ENCODE data around the gene DRD1. TPM values are rescaled to one million over a fixed set of nuclear protein-coding genes. Genes with fewer than 3 reads are reported as not detected.
A peak's percentile ranks its signal among the peaks of the same experiment; 100 is the strongest.
"Not testable (repeated sequence)": the region's sequence is repeated elsewhere in the genome, so short reads cannot be mapped to it uniquely, and the experiment has no call there.

The DRD1 gene
- total RNA-seq, 1 donor from 2014 or later: 0.87 TPM

DNA sequence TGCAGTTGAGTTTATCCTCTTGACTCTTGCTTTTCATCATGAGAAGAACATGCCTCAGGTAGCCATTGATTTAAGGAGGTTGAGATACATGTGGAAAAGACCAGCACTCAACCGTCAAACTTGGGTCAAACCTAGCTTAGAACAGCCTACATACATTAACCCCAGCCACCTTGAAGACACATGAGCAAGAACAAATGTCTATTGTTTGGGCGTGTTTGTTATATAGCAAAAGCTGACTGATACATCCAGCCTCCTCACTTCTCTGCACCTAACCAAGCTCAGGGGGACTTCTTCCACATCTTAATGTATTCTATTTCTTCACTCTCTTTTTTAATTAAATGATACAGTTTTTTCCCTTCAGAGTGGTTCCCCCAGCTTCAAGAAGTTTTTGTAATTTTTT is 28.7 kb downstream of the DRD1 start:
- Mint-ChIP-seq H3K27ac (no peak overlapping the region), H3K4me1 (ENCODE audit: unreplicated experiment) (no peaks in the 10 kb centered on the region), H3K4me3 (no peak overlapping the region), H3K36me3 (no peaks in the 10 kb centered on the region), H3K9me3 (no peaks in the 10 kb centered on the region), H3K27me3 (no peaks in the 10 kb centered on the region)
- no peak for DNase-seq (ENCODE audit: extremely low spot score, unreplicated experiment)
- no peak for TF ChIP-seq CTCF (conservative IDR thresholded peaks at IDR 0.05)

DNA sequence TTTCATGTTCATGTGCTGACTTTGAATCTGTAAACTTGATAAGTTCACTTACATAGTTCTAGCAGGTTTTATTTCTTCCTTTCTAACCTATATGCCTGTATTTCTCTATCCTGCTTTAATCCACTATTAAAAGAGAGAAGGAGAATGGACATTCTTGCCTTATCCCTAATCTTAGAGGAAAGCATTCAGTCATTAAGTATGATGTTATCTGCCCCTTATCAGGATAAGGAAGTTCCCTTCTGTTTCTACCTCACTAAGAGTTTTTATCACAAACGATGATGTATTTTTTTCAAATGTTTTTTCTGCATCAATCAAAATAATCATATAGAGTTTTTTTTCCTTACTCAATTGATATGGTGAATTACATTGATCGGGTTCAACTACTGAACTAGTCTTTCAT is 33.1 kb downstream of the DRD1 start:
- DNase-seq (ENCODE audit: extremely low spot score, unreplicated experiment): no peak
- H3K27ac Mint-ChIP-seq: no peak overlapping the region
- no peak overlapping the region for H3K4me3 Mint-ChIP-seq
- H3K36me3 Mint-ChIP-seq: no peaks in the 10 kb centered on the region
- H3K9me3 Mint-ChIP-seq: no peaks in the 10 kb centered on the region
- no peaks in the 10 kb centered on the region for H3K27me3 Mint-ChIP-seq
- no peaks in the 10 kb centered on the region for H3K4me1 Mint-ChIP-seq (ENCODE audit: unreplicated experiment)
- TF ChIP-seq CTCF (conservative IDR thresholded peaks at IDR 0.05): no peak

DNA sequence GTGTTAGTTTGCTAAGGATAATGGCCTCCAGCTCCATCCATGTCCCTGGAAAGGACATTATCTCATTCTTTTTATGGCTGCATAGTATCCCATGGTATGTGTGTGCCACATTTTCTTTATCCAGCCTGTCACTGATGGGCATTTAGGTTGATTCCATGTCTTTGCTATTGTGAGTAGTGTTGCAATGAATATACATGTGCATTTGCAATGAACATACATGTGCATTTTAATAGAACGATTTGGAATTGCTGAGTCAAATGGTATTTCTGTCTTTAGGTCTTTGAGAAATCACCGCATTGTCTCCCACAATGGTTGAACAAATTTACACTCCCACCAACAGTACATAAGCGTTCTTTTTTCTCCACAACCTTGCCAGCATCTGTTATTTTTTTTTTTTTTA is 37.7 kb downstream of the DRD1 start:
- Mint-ChIP-seq H3K27ac (no peak overlapping the region), H3K4me3 (no peak overlapping the region)

GRCh38 chr5:175397590-175398297 is 46.2 kb downstream of the DRD1 start:
- H3K4me3 Mint-ChIP-seq: peak overlapping the region; percentile 72
- H3K4me1 Mint-ChIP-seq (ENCODE audit: unreplicated experiment); DNase-seq (ENCODE audit: extremely low spot score, unreplicated experiment); H3K27ac Mint-ChIP-seq; H3K27me3 Mint-ChIP-seq; H3K36me3 Mint-ChIP-seq; H3K9me3 Mint-ChIP-seq: not testable (repeated sequence)

More for the DNA sequence above, 37.7 kb downstream of the DRD1 start:
- H3K9me3 Mint-ChIP-seq: peaks cover 4% of the 10 kb centered on the region
- no peaks in the 10 kb centered on the region for H3K4me1 Mint-ChIP-seq (ENCODE audit: unreplicated experiment)
- no peak for DNase-seq (ENCODE audit: extremely low spot score, unreplicated experiment)
- H3K36me3 Mint-ChIP-seq: no peaks in the 10 kb centered on the region
- no peak for TF ChIP-seq CTCF (conservative IDR thresholded peaks at IDR 0.05)
- H3K27me3 Mint-ChIP-seq: no peaks in the 10 kb centered on the region

DNA sequence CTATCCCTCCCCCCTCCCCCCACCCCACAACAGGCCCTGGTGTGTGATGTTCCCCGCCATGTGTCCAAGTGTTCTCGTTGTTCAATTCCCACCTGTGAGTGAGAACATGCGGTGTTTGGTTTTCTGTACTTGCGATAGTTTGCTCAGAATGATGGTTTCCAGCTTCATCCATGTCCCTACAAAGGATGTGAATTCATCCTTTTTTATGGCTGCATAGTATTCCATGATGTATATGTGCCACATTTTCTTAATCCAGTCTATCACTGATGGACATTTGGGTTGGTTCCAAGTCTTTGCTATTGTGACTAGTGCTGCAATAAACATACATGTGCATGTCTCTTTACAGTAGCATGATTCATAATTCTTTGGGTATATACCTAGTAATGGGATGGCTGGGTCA is 48.6 kb downstream of the DRD1 start:
- H3K36me3 Mint-ChIP-seq; H3K4me3 Mint-ChIP-seq; H3K9me3 Mint-ChIP-seq; DNase-seq (ENCODE audit: extremely low spot score, unreplicated experiment); H3K27ac Mint-ChIP-seq; H3K4me1 Mint-ChIP-seq (ENCODE audit: unreplicated experiment); H3K27me3 Mint-ChIP-seq: not testable (repeated sequence)

- no peak overlapping the region for H3K27ac Mint-ChIP-seq
- no peak for TF ChIP-seq CTCF (conservative IDR thresholded peaks at IDR 0.05)
- DNase-seq (ENCODE audit: extremely low spot score, unreplicated experiment): no peak
- H3K36me3 Mint-ChIP-seq: no peaks in the 10 kb centered on the region
- peaks cover 4% of the 10 kb centered on the region for H3K27me3 Mint-ChIP-seq
- no peaks in the 10 kb centered on the region for H3K4me1 Mint-ChIP-seq (ENCODE audit: unreplicated experiment)
- no peaks in the 10 kb centered on the region for H3K9me3 Mint-ChIP-seq
- no peak overlapping the region for H3K4me3 Mint-ChIP-seq
Measured at GRCh38 chr5:175394601-175395000, 49.4 kb downstream of the DRD1 start.

DNA sequence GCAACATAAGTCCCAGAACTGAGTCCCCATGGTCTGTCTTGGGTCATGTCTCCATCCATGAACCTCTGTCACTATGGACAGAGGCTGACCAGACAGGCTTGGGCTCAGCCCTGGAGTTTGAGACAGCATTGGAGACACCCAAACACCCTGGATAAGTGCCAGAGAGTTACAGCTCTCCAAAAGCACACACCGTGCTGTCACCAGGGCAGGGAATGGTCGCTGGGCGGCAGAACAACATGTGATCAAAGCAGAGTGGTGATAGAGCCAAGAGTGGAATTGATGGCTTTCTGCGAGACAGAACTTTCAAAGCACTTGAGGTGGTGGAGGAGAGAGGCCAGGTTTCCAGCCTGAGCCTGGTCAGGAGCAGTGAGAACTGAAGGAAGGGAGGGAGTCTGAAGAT is 50.1 kb downstream of the DRD1 start:
- no peak overlapping the region for H3K27ac Mint-ChIP-seq
- no peaks in the 10 kb centered on the region for H3K36me3 Mint-ChIP-seq
- no peaks in the 10 kb centered on the region for H3K4me1 Mint-ChIP-seq (ENCODE audit: unreplicated experiment)
- H3K4me3 Mint-ChIP-seq: no peak overlapping the region
- DNase-seq (ENCODE audit: extremely low spot score, unreplicated experiment): no peak
- H3K27me3 Mint-ChIP-seq: peaks cover 4% of the 10 kb centered on the region
- H3K9me3 Mint-ChIP-seq: peaks cover under 1% of the 10 kb centered on the region
- TF ChIP-seq CTCF (conservative IDR thresholded peaks at IDR 0.05): no peak

Measured in type B pancreatic cell (in vitro differentiated cells).